ENCODE results near the gene RASGEF1B.

The RASGEF1B gene

DNA sequence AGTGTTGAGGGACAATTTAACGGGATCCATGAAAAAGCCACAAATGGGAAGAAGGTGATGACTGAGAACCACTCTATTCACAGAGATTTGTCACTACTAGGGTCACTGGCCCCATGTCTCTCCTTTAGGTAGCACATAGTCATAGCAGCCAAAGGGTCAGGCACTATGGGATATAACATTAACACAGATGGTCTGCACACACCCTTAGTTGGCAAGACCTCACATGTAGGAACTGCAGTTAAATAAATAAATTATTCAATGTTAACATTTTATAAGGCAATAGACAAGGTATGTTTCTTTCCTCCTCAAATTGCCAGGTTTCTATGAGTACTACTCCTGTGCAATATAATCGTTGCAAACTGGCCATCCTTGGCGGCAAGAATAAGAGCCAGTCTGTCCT, 10.9 kb downstream of the RASGEF1B start:
- no peak for DNase-seq

DNA sequence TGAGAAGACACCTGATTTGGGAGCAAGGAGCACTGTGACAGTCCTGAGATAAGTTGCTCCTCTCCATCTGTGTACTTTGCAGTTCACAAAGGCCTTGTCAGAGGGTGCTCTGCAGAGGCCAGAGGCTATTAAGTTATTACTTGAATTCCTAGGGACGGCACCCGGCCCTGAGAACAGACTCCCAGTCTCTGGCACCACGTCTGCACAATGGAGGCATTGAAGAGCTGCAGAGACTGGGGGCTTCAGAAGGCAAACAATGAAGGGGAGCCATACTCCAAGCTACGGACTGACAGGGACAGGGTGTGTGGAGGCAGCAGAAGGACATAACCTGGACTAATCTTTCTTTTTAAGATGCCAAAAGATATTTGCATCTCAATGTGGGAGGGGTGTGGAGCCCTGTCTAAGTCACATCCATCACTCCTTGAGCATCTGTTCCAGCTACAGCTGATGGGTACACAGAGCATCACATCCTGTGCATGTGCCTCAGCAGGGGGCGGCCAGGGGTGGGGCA, 11.5 kb downstream of the RASGEF1B start:
- DNase-seq, result no peak

DNA sequence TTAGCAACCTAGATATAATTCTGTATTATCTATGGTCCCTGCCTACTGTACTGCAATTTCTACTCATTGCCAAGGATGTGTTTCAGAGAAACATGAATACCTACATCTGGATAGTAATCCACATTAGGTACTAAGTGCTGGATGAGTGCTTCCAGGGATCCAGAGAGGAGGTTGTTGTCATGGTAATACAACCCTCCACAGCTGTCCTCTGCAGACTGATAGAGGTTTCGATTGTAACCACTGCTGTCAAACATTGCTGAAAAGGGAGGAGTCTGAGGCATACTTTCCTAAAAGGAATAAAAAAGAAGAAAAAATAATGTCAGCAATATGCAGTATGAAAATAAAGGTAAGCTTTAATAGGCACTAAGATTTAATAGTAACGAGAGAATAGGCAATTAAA, 12.5 kb downstream of the RASGEF1B start:
- no peak for DNase-seq

DNA sequence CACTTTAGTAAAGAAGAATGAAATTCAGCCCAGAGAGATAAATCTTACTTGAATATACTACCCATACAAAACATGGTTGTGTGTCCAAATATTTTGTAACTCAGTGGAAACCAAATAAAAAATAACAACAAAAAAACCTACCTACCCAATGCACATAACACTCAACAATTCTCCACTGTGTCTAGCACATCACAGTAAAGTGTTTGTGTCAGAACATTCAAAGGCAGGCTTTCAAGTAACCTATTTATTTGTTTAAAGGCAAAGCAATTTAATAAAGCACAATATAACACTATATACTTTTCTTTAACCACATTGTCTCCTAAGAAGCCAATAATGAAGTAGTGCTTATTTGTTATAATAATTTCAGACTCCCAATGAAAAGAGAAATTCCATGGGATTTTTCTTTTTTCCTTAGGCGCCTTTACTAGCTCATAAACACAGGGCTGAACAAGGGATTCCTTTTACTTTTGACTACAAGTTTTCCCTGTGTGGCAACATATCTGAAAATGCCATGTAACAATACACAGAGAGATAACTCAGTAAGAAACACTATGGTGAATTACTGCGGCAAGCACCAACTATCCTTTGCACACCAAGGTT, 13.7 kb downstream of the RASGEF1B start:
- no peak for DNase-seq

DNA sequence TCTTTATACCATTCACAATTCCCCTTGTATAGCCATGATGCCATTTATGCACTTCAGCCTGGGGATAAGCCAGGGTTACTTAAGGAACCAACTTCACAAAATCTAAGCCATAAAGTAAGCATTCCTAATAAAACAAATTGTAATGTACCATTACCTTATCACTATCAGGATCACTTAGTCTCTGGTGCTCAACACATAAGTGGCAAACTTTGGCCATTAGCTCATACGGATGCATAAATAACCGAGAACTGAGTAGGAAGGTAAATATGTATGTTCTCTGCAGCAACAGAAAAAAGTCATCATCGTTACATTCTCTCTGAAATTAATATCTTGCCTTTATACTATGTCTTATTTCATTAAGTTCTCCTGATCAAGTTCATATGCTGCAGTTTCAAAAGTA, 14.4 kb downstream of the RASGEF1B start:
- DNase-seq, result no peak

DNA sequence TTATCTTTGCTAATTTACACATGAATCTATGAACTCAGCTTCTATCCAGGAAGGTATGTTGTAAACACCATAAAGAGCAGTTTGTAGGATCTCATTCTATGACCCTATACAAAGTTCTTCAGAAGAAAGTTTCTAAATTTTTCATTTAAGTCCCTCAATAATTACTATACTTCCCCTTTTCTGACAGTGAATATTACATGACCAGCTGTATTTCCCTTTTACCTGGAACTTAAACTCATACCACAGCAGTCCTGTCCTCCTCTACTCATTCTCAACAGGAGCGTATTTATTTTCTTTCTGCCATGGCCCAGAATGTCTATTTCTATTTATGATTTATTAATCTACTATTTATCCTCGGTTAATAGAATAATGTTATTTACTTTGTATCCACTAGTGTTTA, 15.8 kb downstream of the RASGEF1B start:
- no peak for DNase-seq

DNA sequence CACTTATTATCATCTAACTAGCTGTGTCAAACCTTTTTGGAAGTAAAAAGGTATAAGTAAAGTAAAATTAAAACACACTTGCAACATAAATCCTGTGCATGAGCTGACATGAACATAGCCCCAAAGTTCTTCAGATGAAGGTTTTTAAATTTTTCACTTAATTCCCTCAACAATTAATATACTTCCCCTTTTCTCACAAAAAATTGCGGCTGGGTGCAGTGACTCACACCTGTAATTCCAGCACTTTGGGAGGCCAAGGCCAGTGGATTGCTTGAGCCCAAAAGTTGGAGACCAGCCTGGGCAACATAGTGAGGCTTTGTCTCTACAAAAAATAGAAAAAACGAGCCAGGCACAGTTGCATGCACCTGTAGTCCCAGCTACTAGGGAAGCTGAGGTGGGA, 16.8 kb downstream of the RASGEF1B start:
- DNase-seq, result no peak

DNA sequence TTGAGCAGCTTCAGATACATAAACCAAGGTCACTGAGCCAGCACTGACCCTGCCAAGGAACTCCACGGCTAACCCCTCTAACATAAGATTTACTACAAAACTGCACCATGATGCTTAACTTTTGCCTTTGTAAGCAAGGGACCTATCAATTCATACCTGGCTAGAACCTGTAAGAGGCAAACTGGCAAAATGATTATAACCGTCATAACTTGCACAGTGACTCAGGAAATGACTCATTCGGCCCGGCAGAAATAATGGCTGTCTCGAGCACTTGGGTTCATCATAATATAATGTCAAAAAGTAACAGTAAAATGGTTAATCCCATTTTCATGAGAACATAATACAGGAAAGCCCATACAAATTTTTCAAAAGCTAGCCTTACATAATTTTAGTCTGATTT, 17.2 kb downstream of the RASGEF1B start:
- no peak for DNase-seq

DNA sequence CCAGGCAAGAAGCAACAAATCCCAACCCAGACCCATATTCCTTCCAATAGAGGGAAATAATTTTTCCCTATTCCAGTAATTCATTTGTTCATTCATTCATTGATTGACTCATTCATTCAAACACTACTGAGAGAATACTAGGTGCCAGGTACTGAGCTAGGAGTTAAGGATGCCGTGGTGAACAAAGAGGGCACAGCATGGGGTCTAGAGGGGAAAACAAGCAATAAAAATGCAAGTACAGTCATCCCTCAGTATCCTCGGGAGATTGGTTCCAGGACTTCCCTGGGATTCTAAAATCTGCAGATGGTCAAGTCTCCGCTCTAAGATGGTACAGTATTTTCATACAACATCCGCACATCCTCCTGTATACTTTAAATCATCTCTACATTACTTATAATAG, 18.7 kb downstream of the RASGEF1B start:
- DNase-seq, result no peak

DNA sequence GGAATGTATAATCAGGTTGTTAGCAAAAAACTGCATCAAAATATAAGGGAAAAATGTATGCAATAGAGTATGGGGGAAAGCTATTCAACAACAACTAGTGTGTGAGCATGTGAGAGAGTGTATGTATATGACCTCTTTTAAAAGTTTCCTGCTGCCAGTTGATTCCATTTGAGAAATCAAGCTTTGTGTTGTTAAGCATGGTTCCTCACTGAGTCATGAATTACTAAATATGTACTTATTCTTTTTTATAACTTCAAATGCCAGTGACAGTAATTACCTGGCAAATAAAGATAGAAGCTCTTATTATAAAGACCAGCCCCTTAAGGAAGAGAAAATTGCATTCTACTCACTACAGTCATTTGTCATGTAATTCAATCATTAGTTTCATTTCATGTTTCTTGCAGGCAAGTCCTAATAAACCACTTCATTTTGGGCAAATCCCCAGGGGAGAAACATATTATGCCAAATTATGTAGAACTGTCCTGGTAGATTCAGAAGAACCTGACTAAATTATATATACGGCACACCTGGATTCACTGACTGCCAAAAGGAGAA, 19.2 kb downstream of the RASGEF1B start:
- DNase-seq, result no peak

DNA sequence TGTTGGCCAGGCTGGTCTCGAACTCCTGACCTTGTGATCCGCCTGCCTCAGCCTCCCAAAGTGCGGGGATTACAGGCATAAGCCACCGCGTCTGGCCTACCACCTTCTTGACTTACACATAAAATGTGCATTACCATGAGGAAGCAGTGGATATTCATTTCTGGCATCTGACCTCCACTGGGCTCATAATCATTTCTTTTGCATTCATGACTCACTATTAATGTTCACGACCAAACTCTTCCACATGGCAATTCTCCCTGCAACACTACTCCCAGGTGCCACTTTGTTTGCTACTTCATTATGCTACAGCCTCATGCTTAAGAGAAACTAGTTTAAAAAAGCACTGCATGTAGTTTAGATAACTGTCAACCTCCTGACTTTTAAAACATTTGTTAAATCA, 22.7 kb downstream of the RASGEF1B start:
- no peak for DNase-seq

DNA sequence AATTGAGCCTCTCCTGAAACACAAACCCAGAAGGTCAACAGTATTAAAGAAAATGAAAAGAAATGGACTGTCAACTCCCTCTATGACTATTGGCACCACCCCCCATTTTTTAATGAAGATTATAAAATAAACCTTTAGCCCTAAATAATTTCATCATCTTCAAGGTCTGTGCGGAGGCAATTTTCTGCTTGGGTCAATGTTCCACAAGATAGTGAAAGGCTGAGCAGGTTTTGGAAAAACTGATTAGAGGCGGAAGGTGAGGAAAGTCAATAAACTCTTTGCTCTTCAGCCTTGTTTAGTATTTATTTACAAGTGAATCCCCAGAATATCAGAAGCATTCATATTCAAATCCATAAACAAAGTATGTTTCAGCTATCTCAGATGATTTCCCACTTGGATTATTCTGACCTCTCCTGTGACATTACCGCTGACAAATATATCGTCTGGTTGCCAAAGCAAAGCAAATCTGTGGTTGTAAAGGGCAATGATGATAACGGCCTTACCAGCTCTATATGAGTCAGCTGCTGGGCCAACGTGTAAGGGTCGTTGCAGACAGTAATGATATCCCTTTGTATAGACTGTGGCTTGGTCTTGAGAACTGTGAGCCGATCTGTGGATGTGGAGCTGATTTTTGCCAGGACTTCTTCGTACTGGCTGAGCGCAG, 24.0 kb downstream of the RASGEF1B start:
- no peak for DNase-seq

DNA sequence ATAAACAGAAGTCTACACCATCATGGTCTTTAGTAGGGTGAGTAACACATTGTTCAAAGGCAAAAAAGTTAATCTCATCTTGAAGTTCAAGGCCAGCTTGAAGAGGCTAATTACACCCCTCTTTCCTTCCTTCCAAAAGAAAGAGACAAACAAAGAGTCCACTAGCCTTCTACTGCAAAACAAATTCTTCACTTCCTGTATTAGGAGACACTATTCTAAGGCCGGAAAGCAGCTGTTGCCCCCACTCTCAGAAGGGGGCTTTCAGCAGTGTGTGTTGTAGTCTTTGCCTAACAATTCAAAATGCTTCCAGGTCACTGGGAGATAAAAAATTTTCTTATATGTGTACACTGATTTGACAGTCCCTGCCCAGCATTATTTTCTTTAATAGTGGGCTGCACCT, 25.1 kb downstream of the RASGEF1B start:
- no peak for DNase-seq

DNA sequence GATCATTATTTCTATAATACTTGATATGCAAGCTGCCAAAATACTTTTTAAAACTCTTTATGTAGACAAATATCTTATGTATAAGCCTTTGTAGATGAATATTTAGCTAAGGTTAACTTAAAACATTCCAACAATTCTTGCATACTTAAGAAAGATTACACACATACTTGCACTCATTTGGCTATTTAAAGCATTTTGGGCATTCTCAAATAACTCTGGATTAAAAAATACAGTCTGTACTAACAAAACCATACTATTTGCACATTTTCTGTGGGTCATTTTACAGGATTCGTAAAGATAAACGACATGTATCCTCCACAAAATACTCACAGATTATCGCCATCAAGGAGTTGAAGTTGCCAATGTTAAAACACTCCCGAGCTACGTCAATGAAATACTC, 26.5 kb downstream of the RASGEF1B start:
- no peak for DNase-seq

DNA sequence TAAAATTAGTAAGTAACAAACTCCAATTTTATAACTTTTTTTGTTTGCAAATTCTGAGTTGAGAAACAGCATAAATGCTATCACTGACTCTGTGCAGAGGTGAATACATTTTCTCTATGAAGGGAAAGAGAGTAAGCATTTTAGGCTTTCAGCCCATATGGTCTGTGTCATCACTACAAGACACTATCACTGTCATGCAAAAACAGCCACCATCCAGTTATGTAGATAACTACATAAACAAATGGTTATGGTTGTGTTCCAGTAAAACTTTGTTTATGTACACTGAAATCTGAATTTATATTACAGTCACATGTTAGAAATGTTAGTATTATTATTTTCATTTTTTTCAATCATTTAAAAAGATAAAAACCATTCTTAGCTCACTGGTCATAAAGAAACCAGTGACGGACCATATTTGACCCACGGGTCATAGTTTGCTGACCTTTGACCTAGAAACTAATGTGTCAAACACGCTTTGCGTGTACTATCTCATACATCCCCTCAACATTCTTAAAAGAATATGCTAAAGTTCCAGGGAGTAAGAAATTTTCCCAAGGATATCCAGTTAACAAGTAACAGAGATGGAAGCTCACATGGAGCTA, 29.1 kb downstream of the RASGEF1B start:
- no peak for DNase-seq

DNA sequence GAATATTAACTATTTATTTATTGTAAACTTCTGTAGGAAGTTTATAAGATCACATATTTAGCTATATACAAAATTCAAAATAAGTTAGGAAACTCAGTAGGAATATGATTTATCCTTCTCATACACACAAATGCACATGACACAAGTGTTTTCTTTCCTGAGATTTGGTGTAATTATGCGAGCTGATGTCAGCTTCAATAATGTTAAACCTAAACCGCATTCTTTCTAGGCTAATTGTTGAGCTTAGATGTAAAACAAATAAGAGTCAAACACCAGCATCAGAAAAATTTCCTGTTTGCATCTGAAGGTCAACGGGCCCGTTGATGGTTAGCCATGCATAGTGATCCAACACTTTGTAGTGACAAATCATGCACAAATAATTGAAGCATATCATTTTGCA, 30.8 kb downstream of the RASGEF1B start:
- DNase-seq, result no peak

DNA sequence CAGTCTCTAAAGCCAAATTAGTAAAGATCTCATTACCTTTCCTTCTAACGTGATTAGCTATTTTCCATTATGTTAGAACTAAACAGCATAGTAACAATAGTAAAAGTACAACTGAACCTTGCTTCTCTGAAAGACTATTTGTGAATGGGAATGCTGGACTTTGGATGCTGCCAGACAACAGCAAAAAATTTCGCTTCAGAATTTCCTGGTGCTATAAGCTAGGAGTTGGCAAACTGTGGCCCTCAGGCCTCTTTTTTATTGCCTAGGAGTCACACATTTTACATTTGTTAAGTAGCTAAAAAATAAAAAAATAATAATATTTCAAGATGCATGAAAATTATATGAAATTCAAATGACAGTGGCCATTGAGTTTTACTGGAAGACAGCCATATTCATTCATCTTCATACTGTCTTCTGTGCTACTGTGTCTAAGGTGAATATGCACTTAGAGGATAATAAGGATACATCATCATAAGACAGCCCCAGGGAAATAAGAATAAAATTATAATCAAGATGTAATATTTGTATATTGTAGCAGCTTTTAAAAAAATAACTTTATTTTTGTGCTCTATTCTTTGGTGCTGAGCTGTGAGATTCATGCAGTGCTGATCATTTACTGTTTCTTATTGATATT, 34.6 kb downstream of the RASGEF1B start:
- no peak for DNase-seq

DNA sequence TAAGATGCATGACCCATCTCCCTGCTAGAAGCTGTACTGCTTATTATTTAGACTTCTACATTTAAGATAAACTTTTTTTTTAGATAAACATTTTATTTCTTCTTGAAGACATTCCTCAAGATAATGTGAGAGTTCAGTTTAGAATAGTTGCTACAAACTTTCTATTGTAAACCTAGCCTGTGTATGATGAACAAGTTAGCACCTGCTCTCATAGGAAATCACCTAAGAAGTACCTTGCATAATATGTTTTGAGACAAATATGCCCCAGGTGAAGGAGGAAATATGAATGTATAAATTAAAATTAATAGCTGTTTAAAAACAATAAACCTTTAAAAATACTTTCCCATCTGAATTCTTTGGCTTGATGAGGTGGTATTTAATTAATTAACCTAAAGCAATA, 35.6 kb downstream of the RASGEF1B start:
- DNase-seq, result no peak

DNA sequence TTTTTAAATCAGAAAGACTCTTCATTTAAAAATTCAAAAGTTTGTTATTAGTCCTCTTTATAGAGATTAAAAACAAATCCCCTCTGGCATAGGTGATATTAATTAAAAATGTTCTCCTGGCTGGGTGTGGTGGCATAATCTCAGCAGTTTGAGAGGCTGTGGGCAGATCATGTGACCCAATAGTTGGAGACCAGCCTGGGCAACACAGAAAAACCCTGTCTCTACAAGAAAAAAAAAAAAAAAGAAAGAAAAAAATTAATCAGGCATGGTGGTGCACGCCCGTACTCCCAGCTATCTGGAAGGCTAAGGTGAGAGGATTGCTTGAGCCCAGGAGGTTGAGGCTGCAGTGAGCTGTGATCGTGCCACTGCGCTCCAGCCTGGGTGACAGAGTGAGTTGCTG, 38.9 kb downstream of the RASGEF1B start:
- no peak for DNase-seq

DNA sequence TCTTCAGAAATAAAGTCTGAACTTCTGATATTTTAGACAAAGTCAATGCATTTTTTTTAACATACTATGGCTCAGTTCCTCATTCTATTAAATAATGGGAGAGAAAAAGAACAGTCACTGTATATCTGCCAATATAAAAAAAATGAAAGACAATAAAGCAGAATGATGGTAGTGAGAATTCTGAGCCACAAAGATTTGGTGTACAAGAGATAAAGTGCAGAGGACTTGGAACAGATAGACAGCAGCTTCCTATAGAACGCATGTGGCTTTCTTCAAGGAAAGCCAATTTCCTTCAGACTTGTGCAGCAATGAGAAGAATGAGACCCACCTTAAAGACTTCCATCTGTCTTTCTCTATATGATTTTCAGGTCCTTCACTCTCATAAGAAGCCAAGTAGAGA, 39.7 kb downstream of the RASGEF1B start:
- no peak for DNase-seq

DNA sequence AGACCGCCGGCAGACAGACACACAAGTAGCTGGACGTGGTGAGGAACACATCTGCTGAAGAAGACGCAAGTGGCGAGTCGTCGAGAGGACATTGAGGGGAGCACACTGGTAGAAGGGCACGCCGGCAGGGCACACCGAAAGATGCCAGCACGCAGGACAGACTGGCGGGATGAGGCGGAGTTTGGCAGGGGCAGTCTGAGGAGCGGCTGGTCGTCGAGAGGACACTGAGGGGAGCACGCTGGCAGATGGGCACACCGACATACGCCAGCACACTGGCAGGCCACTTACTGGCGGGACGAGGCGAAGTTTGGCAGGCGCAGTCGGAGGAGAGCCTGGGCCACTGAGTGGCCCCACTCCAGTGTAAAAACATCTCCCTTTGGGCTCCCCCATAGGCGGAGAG, 42.1 kb downstream of the RASGEF1B start:
- DNase-seq, result no peak

DNA sequence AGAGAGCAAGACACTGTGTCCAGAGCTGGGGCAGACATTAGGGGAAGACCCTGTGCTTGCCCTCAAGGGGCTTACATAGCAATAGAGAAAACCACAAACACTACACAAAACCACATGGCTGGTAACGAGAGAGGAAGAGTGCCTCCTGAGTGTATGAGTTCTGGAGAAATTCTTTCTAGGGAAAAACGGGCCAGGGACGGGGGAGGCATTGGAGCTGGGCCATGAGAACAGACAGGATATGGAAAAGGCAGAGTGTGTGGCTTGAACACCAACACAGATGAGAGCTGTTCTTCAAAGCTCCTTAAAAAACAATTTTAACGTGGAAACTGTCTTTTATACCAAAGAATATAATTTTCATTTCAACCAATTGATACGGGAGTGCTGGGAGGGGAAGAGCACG, 42.7 kb downstream of the RASGEF1B start:
- DNase-seq, result no peak

DNA sequence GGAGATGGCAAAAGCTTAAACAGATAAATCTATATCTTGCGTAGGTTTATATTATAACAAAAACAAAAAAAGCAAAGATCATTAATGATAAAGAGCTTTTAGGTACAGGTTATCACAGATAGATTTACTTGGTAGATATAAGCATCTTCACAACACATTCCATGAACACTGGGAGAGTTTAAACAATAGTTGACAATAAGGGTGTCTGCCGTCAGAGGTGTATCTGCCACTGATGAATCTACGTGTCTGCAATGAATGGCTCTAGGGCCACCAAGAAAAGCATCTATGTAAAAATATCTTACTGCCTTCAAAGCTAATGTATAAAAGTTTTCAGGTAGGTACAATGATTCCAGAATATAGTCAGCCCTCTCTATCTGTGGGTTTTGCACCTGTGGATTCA, 43.7 kb downstream of the RASGEF1B start:
- no peak for DNase-seq

DNA sequence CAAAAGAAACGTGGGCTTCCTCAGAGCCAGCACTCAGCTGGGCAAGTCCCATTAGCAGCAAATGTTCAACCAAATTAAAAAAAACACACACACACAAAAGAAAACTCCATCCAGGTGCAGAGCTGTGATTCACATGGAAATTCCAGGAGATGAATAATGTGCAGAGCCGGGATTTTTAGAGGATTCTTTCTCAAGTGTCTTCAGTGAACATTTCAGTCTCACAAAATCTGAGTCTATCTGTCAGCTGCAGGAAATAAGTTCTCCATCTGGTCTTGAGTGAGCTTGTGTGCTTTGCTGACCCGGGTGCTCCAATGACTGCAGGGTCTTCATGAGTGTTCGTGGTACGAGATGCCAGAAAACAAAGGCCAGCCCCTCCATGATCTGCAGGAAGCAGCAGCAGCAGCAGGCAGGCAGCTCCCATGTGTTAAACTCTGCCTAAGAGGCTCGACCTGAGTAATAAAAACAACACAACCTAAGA, 44.3 kb downstream of the RASGEF1B start:
- DNase-seq, result no peak

Data from RPMI8226 (cell line).